ENCODE measurements around the gene TCF7. TPM values are rescaled to one million over a fixed set of nuclear protein-coding genes. Genes with fewer than 3 reads are reported as not detected.

The TCF7 gene
- total and polyA plus RNA-seq, 7 donors: 0.24 to 2.6 (median 1.0) TPM

GRCh38 chr5:134095293-134095692 lies 19.2 kb upstream of the TCF7 start:
- Histone ChIP-seq H3K4me3 (no peak overlapping the region), H3K4me1 (no peaks in the 10 kb centered on the region), H3K27me3 (ENCODE audit: insufficient read depth in 3 of 3, low read length in 2 of 3) (peaks cover 0 to 3% (median 0%) of the 10 kb centered on the region in 3 donors), H3K27ac (no peak overlapping the region), H3K36me3 (ENCODE audit: insufficient read depth in 1 of 2, low read depth in 1 of 2) (no peaks in the 10 kb centered on the region), H3K9me3 (no peaks in the 10 kb centered on the region)
- intact Hi-C loops (cut with DNase I): no loop called here
- no peak for TF ChIP-seq CTCF (IDR thresholded peaks at IDR 0.05)
- WGBS, 3 donors: 83 to 85% (median 85%) methylated on average over 3 of the region's 3 CpGs
- DNase-seq (peak in 1 of 2 donors; percentile 12), ATAC-seq (no peak)

GRCh38 chr5:134095887-134096589 lies 18.4 kb upstream of the TCF7 start:
- no peaks in the 10 kb centered on the region for H3K36me3 ChIP-seq (ENCODE audit: insufficient read depth in 1 of 2, low read depth in 1 of 2)
- WGBS, 3 donors: 63 to 72% (median 70%) methylated on average over 15 of the region's 15 CpGs
- DNase-seq (peak in 1 of 2 donors; percentile 42), ATAC-seq (no peak)
- no peak overlapping the region for H3K27ac ChIP-seq
- peaks cover 0 to 3% (median 0%) of the 10 kb centered on the region in 3 donors for H3K27me3 ChIP-seq (ENCODE audit: insufficient read depth in 3 of 3, low read length in 2 of 3)
- no peak for TF ChIP-seq CTCF (IDR thresholded peaks at IDR 0.05)
- no peaks in the 10 kb centered on the region for H3K9me3 ChIP-seq
- no peaks in the 10 kb centered on the region for H3K4me1 ChIP-seq
- no peak overlapping the region for H3K4me3 ChIP-seq
- intact Hi-C loops (cut with DNase I): no loop called here

GRCh38 chr5:134097211-134097749 lies 17.2 kb upstream of the TCF7 start:
- H3K4me1 ChIP-seq: no peaks in the 10 kb centered on the region
- no peak for ATAC-seq
- intact Hi-C loops (cut with DNase I): no loop called here

GRCh38 chr5:134098690-134099089 lies 15.8 kb upstream of the TCF7 start:
- ATAC-seq (no peak), DNase-seq (peak in 1 of 2 donors; percentile 34)
- TF ChIP-seq CTCF (IDR thresholded peaks at IDR 0.05): no peak
- no peak overlapping the region for H3K4me3 ChIP-seq
- intact Hi-C loops (cut with DNase I): loop anchor here in 1 of 2 donors (2.0 kb wide), 1 partner anchor 54 kb away; no protein-coding TSS in a partner anchor
- no peaks in the 10 kb centered on the region for H3K9me3 ChIP-seq
- H3K4me1 ChIP-seq: no peaks in the 10 kb centered on the region
- no peak overlapping the region for H3K27ac ChIP-seq
- peaks cover 0 to 3% (median 0%) of the 10 kb centered on the region in 3 donors for H3K27me3 ChIP-seq (ENCODE audit: insufficient read depth in 3 of 3, low read length in 2 of 3)
- WGBS, 3 donors: 95 to 96% (median 96%) methylated on average over 5 of the region's 5 CpGs
- H3K36me3 ChIP-seq (ENCODE audit: insufficient read depth in 1 of 2, low read depth in 1 of 2): no peaks in the 10 kb centered on the region

More at GRCh38 chr5:134097211-134097749, 17.2 kb upstream of the TCF7 start:
- no peak for TF ChIP-seq CTCF (IDR thresholded peaks at IDR 0.05)
- Histone ChIP-seq H3K36me3 (ENCODE audit: insufficient read depth in 1 of 2, low read depth in 1 of 2) (no peaks in the 10 kb centered on the region), H3K27me3 (ENCODE audit: insufficient read depth in 3 of 3, low read length in 2 of 3) (peaks cover 0 to 3% (median 0%) of the 10 kb centered on the region in 3 donors), H3K27ac (no peak overlapping the region), H3K4me3 (no peak overlapping the region), H3K9me3 (no peaks in the 10 kb centered on the region)
- 85 to 88% (median 87%) methylated on average over 7 of the region's 7 CpGs for WGBS, 3 donors
- peak in 1 of 2 donors; percentile 26 for DNase-seq

All from psoas muscle (tissue), 8 donors.